Activated T-cell treated with anti-CD3 and anti-CD28 coated beads, Interleukin-2, amount 50 U/mL, for 24 hours (primary cell): ENCODE data around the gene APBA2.

Experiments used
- DNase-seq: peaks from one replicate; pipeline ENCODE4 v3.0.0-alpha.2; 2020
- H3K27ac Mint-ChIP-seq: 2 replicates; pipeline ENCODE4 v1.8.0; 2020; ENCODE audit warnings: mild to moderate bottlenecking, mixed read lengths
- H3K27me3 Mint-ChIP-seq: 2 replicates; pipeline ENCODE4 v1.8.0; 2020; ENCODE audit warnings: mixed read lengths
- H3K36me3 Mint-ChIP-seq: 2 replicates; pipeline ENCODE4 v1.8.0; 2020; ENCODE audit warnings: low read depth, mixed read lengths
- H3K4me1 Mint-ChIP-seq: 2 replicates; pipeline ENCODE4 v1.8.0; 2020; ENCODE audit warnings: low read depth, mixed read lengths
- H3K4me3 Mint-ChIP-seq: 2 replicates; pipeline ENCODE4 v1.8.0; 2020; ENCODE audit warnings: mild to moderate bottlenecking, moderate library complexity, mixed read lengths
- H3K9me3 Mint-ChIP-seq: 2 replicates; pipeline ENCODE4 v1.8.0; 2020; ENCODE audit warnings: mixed read lengths

Gene APBA2

DNA sequence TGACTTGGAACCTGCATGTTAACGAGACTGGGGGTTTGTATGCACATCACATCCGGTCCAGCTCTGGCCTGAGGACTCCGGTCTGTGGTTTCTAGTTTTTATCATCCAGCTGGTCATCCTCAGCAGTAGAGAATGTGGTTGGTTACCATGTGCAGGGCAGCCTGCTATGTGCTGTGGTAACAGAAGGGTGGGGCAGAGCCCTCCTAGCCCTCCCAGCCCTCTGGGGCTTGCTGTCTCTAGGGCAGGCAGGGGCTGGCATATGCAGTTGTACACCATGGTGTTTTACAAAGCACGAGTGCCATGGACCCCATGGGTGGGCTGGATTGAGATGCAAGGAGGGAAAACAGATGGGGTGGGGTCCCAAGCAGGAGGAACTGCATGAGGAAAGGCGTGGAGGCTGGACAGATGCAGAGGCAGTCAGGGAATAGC, 70.2 kb downstream of the APBA2 start:
- peak; percentile 22 for DNase-seq
- Mint-ChIP-seq H3K4me3 (no peak overlapping the region), H3K4me1 (peaks cover 65% of the 10 kb centered on the region), H3K9me3 (no peaks in the 10 kb centered on the region), H3K27ac (no peak overlapping the region), H3K27me3 (no peaks in the 10 kb centered on the region), H3K36me3 (peaks cover 2% of the 10 kb centered on the region)

GRCh38 chr15:28956491-28956890, 70.7 kb downstream of the APBA2 start:
- Mint-ChIP-seq H3K27me3 (no peaks in the 10 kb centered on the region), H3K27ac (no peak overlapping the region), H3K9me3 (no peaks in the 10 kb centered on the region), H3K4me1 (peaks cover 70% of the 10 kb centered on the region), H3K36me3 (peaks cover 4% of the 10 kb centered on the region), H3K4me3 (no peak overlapping the region)
- DNase-seq, result peak; percentile 8

- Mint-ChIP-seq H3K4me1 (peaks cover 65% of the 10 kb centered on the region), H3K4me3 (no peak overlapping the region), H3K36me3 (peaks cover 4% of the 10 kb centered on the region), H3K27ac (no peak overlapping the region), H3K27me3 (no peaks in the 10 kb centered on the region), H3K9me3 (no peaks in the 10 kb centered on the region)
- no peak for DNase-seq
These were observed 72.1 kb downstream of the APBA2 start for GRCh38 chr15:28957606-28958498.

DNA sequence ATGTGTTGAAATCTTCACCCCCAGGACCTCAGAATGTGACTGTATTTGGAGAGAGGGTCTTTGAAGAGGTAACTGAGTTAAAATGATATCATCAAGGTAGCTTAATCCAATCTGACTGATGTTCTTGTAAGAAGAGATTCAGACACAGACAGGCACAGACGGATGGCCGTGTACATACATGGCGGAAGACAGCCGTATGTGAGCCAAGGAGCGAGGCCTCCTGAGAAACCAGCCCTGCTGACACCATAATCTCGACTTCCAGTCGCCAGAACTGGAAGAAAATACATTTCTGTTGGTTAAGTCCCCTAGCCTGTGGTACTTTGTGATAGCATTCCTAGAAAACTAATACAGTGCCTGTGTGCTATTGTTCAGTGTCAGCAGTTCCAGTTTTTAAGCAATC, 73.6 kb downstream of the APBA2 start:
- Mint-ChIP-seq H3K4me3 (no peak overlapping the region), H3K9me3 (no peaks in the 10 kb centered on the region), H3K27ac (no peak overlapping the region), H3K4me1 (peaks cover 63% of the 10 kb centered on the region), H3K27me3 (no peaks in the 10 kb centered on the region), H3K36me3 (peaks cover 4% of the 10 kb centered on the region)
- DNase-seq, result no peak

- H3K9me3 Mint-ChIP-seq, result no peaks in the 10 kb centered on the region
- DNase-seq, result no peak
- peaks cover 54% of the 10 kb centered on the region for H3K4me1 Mint-ChIP-seq
- H3K36me3 Mint-ChIP-seq, result peaks cover 4% of the 10 kb centered on the region
- no peak overlapping the region for H3K4me3 Mint-ChIP-seq
- H3K27ac Mint-ChIP-seq, result peak overlapping the region; percentile 9
- no peaks in the 10 kb centered on the region for H3K27me3 Mint-ChIP-seq
These were observed 75.2 kb downstream of the APBA2 start for GRCh38 chr15:28960979-28961378.

GRCh38 chr15:28961391-28961790, 75.6 kb downstream of the APBA2 start:
- Mint-ChIP-seq H3K36me3 (peaks cover 4% of the 10 kb centered on the region), H3K4me3 (no peak overlapping the region), H3K27me3 (no peaks in the 10 kb centered on the region), H3K27ac (no peak overlapping the region), H3K4me1 (peaks cover 55% of the 10 kb centered on the region), H3K9me3 (no peaks in the 10 kb centered on the region)
- DNase-seq, result no peak

GRCh38 chr15:28962851-28963710, 77.3 kb downstream of the APBA2 start:
- peaks cover 57% of the 10 kb centered on the region for H3K4me1 Mint-ChIP-seq
- no peaks in the 10 kb centered on the region for H3K27me3 Mint-ChIP-seq
- peaks cover 4% of the 10 kb centered on the region for H3K36me3 Mint-ChIP-seq
- H3K4me3 Mint-ChIP-seq, result no peak overlapping the region
- no peaks in the 10 kb centered on the region for H3K9me3 Mint-ChIP-seq
- no peak for DNase-seq
- peak overlapping the region; percentile 41 for H3K27ac Mint-ChIP-seq

DNA sequence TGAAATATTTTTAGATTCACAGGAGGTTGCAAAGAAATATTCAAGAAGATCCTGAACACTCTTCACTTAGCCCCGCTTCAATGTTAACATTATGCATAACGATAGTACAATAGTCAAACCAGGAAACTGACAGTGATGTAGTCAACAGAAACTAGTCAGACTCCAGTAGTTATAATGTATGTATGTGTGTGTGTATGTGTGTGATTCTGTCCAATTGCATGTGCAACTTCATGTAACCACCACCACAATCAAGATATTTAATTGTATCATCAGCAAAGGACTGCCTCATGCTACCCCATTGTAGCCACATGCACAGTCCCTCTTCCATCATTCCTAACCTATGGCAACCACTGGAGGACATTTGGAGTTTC, 77.9 kb downstream of the APBA2 start:
- Mint-ChIP-seq H3K4me3 (no peak overlapping the region), H3K9me3 (no peaks in the 10 kb centered on the region), H3K36me3 (peaks cover 4% of the 10 kb centered on the region), H3K27me3 (no peaks in the 10 kb centered on the region), H3K4me1 (peaks cover 57% of the 10 kb centered on the region), H3K27ac (peak overlapping the region; percentile 15)
- no peak for DNase-seq

DNA sequence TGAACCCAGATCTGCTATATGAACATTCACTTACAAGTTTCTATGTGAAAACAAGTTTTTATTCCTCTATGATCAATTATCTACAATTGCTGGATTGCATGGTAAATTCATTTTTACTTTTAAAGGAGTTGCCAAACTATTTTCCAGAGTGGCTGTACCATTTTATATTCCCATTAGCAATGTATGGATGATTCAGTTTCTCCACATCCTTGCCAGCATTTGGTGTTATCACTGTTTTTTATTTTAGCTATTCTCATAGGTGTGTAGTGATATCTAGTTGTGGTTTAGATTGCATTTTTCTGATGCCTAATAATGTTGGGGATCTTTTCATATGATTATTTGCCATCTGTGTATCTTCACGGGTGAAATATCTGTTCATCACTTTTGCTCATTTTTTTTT, 78.3 kb downstream of the APBA2 start:
- H3K4me1 Mint-ChIP-seq, result peaks cover 57% of the 10 kb centered on the region
- H3K4me3 Mint-ChIP-seq, result no peak overlapping the region
- no peaks in the 10 kb centered on the region for H3K9me3 Mint-ChIP-seq
- DNase-seq, result no peak
- no peak overlapping the region for H3K27ac Mint-ChIP-seq
- peaks cover 4% of the 10 kb centered on the region for H3K36me3 Mint-ChIP-seq
- no peaks in the 10 kb centered on the region for H3K27me3 Mint-ChIP-seq

DNA sequence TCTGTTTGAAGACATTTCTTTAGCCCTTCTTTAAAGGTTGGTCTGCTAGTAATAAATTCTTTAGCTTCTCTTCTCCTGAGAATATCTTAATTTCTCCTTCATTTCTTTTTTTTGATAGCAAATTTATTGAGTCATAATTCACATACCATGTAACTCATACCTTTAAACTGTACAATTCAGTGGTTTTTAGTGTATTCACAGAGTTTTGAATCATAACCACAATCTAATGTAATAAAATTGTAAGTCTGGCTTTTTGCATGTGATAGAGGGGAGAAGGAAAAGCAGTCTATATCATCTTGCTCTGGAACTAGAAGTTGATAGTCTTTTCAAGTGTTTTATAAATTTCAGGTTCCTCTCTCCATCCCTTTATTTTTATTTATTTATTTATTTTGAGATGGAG, 81.3 kb downstream of the APBA2 start:
- no peak overlapping the region for H3K27ac Mint-ChIP-seq

DNA sequence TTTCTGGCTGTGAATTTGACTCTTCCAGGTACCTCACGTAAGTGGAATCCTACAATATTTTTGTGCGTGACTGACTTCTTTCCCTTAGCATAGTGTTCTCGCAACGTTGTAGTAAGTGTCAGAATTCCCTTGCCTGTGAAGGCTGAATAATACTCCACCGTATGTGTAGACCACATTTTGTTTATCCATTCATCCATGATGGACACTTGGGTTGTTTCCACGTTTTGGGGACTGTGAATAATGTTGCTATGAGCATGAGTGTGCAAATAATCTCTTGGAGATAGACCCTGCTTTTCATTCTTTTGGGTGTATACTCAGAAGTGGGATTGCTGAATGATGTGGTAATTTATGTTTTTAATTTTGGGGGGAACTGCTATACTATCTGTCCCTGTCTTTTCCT, 82.2 kb downstream of the APBA2 start:
- Mint-ChIP-seq H3K36me3 (no peaks in the 10 kb centered on the region), H3K4me1 (peaks cover 50% of the 10 kb centered on the region), H3K27me3 (no peaks in the 10 kb centered on the region), H3K27ac (no peak overlapping the region), H3K4me3 (no peak overlapping the region), H3K9me3 (no peaks in the 10 kb centered on the region)
- DNase-seq, result no peak

More for the DNA sequence above, 81.3 kb downstream of the APBA2 start:
- Mint-ChIP-seq H3K4me3 (no peak overlapping the region), H3K9me3 (no peaks in the 10 kb centered on the region), H3K4me1 (peaks cover 51% of the 10 kb centered on the region), H3K27me3 (no peaks in the 10 kb centered on the region), H3K36me3 (no peaks in the 10 kb centered on the region)
- DNase-seq, result no peak

GRCh38 chr15:28969511-28970085, 83.8 kb downstream of the APBA2 start:
- Mint-ChIP-seq H3K4me1 (peaks cover 47% of the 10 kb centered on the region), H3K4me3 (no peak overlapping the region), H3K9me3 (no peaks in the 10 kb centered on the region), H3K36me3 (no peaks in the 10 kb centered on the region), H3K27ac (no peak overlapping the region), H3K27me3 (no peaks in the 10 kb centered on the region)
- DNase-seq, result peak; percentile 19

DNA sequence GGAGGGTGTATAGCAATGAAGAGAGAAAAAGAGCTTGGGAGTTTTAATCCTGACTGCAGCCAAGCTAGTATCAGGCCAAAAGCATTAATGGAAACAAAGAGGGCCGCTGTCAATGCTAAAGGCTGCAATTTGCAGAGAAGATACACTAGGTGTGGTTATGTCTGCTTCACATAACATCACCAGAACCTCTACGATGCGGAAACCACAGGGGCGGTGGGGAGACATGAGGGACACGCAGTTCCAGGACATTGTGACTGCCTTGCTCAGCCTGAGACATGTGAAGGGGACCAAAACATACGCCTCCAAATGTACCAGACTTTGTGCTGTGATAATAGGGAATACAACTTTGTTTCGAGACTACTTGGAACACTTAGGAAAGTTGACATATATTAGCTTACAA, 88.4 kb downstream of the APBA2 start:
- Mint-ChIP-seq H3K4me1 (peaks cover 32% of the 10 kb centered on the region), H3K4me3 (peak overlapping the region; percentile 45), H3K27ac (peak overlapping the region; percentile 33), H3K27me3 (no peaks in the 10 kb centered on the region), H3K9me3 (no peaks in the 10 kb centered on the region), H3K36me3 (no peaks in the 10 kb centered on the region)
- no peak for DNase-seq

DNA sequence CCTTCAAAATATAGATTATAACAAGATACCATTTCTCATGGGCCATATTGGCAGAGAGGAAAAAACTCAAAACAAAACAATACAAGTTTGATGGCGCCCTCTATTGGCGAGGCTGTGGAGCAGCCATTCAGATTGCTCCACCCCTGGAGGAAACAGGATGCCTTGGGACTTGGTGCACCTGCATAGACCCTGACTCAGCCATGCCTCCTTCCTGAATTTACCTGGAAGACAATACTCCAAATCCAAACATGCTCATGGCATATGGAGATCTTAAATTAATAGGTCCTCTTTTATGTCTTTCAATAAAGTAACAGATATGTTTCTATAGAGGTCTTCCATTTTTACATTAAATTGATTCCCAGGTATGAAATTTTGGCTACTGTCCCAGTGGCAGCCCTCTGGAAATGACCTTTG, 90.0 kb downstream of the APBA2 start:
- H3K4me1 Mint-ChIP-seq, result peaks cover 38% of the 10 kb centered on the region
- H3K36me3 Mint-ChIP-seq, result no peaks in the 10 kb centered on the region
- H3K9me3 Mint-ChIP-seq, result no peaks in the 10 kb centered on the region
- H3K27me3 Mint-ChIP-seq, result no peaks in the 10 kb centered on the region
- no peak overlapping the region for H3K4me3 Mint-ChIP-seq
- peak; percentile 69 for DNase-seq
- no peak overlapping the region for H3K27ac Mint-ChIP-seq
